ENCODE results near the gene TMEM205. TPM values are rescaled to one million over a fixed set of nuclear protein-coding genes. Genes with fewer than 3 reads are reported as not detected.

TMEM205 gene
- total RNA-seq (48.2 TPM), polyA plus RNA-seq (ENCODE audit: insufficient read depth in 1 of 8, insufficient read length in 8 of 8, low replicate concordance in 1 of 8) (10 to 100 TPM; 40.1 to 53.6 (median 45.5) TPM)
- long read RNA-seq, donor 1, transcript TMEM205-210 (4 exons, 840 nt): minor isoform, 5 of 15 reads
- long read RNA-seq, donor 1, transcript TMEM205-216 (4 exons, 792 nt): major isoform, 6 of 15 reads
- long read RNA-seq, donor 1, partial matches to known transcripts: 0 of 15 reads
- long read RNA-seq, donor 1, other reads (novel, unspliced or antisense): 0 of 15 reads
- long read RNA-seq, donor 2, partial matches to known transcripts: 0 of 2 reads
- long read RNA-seq, donor 2, other reads (novel, unspliced or antisense): 0 of 2 reads
- long read RNA-seq, donor 3, transcript TMEM205-216 (4 exons, 792 nt): major isoform, 13 of 31 reads
- long read RNA-seq, donor 3, transcript TMEM205-201 (3 exons, 1,034 nt): minor isoform, 5 of 31 reads
- long read RNA-seq, donor 3, partial matches to known transcripts: 0 of 31 reads
- long read RNA-seq, donor 3, other reads (novel, unspliced or antisense): 0 of 31 reads
- long read RNA-seq, donor 4, transcript TMEM205-216 (4 exons, 792 nt): major isoform, 8 of 20 reads
- long read RNA-seq, donor 4, partial matches to known transcripts: 0 of 20 reads
- long read RNA-seq, donor 4, other reads (novel, unspliced or antisense): 0 of 20 reads
- long read RNA-seq, donor 5, transcript TMEM205-202 (4 exons, 916 nt): minor isoform, 6 of 50 reads
- long read RNA-seq, donor 5, transcript TMEM205-216 (4 exons, 792 nt): major isoform, 20 of 50 reads
- long read RNA-seq, donor 5, transcript TMEM205-201 (3 exons, 1,034 nt): minor isoform, 5 of 50 reads
- long read RNA-seq, donor 5, transcript TMEM205-210 (4 exons, 840 nt): minor isoform, 8 of 50 reads
- long read RNA-seq, donor 5, partial matches to known transcripts: 0 of 50 reads
- long read RNA-seq, donor 5, other reads (novel, unspliced or antisense): 0 of 50 reads
- long read RNA-seq, donor 6, transcript TMEM205-201 (3 exons, 1,034 nt): minor isoform, 5 of 52 reads
- long read RNA-seq, donor 6, transcript TMEM205-210 (4 exons, 840 nt): minor isoform, 5 of 52 reads
- long read RNA-seq, donor 6, transcript TMEM205-216 (4 exons, 792 nt): major isoform, 29 of 52 reads
- long read RNA-seq, donor 6, partial matches to known transcripts: 0 of 52 reads
- long read RNA-seq, donor 6, other reads (novel, unspliced or antisense): 0 of 52 reads
- long read RNA-seq, donor 7, transcript TMEM205-216 (4 exons, 792 nt): major isoform, 8 of 25 reads
- long read RNA-seq, donor 7, partial matches to known transcripts: 0 of 25 reads
- long read RNA-seq, donor 7, other reads (novel, unspliced or antisense): 0 of 25 reads
- long read RNA-seq, donor 8, transcript TMEM205-216 (4 exons, 792 nt): major isoform, 12 of 21 reads
- long read RNA-seq, donor 8, partial matches to known transcripts: 0 of 21 reads
- long read RNA-seq, donor 8, other reads (novel, unspliced or antisense): 0 of 21 reads
- long read RNA-seq, donor 9, transcript TMEM205-216 (4 exons, 792 nt): major isoform, 10 of 22 reads
- long read RNA-seq, donor 9, partial matches to known transcripts: 0 of 22 reads
- long read RNA-seq, donor 9, other reads (novel, unspliced or antisense): 0 of 22 reads
- long read RNA-seq, donor 10, transcript TMEM205-216 (4 exons, 792 nt): major isoform, 14 of 27 reads
- long read RNA-seq, donor 10, partial matches to known transcripts: 0 of 27 reads
- long read RNA-seq, donor 10, other reads (novel, unspliced or antisense): 0 of 27 reads
- long read RNA-seq, donor 11, transcript TMEM205-216 (4 exons, 792 nt): major isoform, 9 of 23 reads
- long read RNA-seq, donor 11, partial matches to known transcripts: 0 of 23 reads
- long read RNA-seq, donor 11, other reads (novel, unspliced or antisense): 0 of 23 reads

- Histone ChIP-seq H3K27me3 (ENCODE audit: control insufficient read depth, insufficient read depth, low read length) (no peaks in the 10 kb centered on the region), H3K36me3 (ENCODE audit: control insufficient read depth, insufficient read depth, low read length) (peaks cover 15% of the 10 kb centered on the region), H3K4me3 (ENCODE audit: low read length) (peak within 1 kb of the TSS; percentile 87), H3K27ac (ENCODE audit: low read length) (peak within 1 kb of the TSS; percentile 94), H3K9me3 (replicated peaks; ENCODE audit: control insufficient read depth, low read depth, low read length) (peaks cover 7% of the 10 kb centered on the region), H3K4me1 (ENCODE audit: control insufficient read depth, insufficient read depth, low read length) (peaks cover 22% of the 10 kb centered on the region)
- peak; percentile 99 for DNase-seq
- WGBS (ENCODE audit: insufficient coverage): 0% methylated on average over 35 of the region's 50 CpGs
Observed at GRCh38 chr19:11346104-11346940, at the start of gene TMEM205, which contains the start of gene CCDC159. TSS of gene TMEM205 (minus strand) at chr19:11346268. CDS start at chr19:11345619, 649 bp downstream. TSS of gene CCDC159 (plus strand) at chr19:11346519. CDS start at chr19:11346607, 88 bp downstream.

- Histone ChIP-seq H3K4me1 (ENCODE audit: control insufficient read depth, insufficient read depth, low read length) (no peaks in the 10 kb centered on the region), H3K9me3 (replicated peaks; ENCODE audit: control insufficient read depth, low read depth, low read length) (peaks cover 4% of the 10 kb centered on the region), H3K27ac (ENCODE audit: low read length) (no peak overlapping the region), H3K4me3 (ENCODE audit: low read length) (no peak overlapping the region), H3K27me3 (ENCODE audit: control insufficient read depth, insufficient read depth, low read length) (peaks cover 4% of the 10 kb centered on the region), H3K36me3 (ENCODE audit: control insufficient read depth, insufficient read depth, low read length) (no peaks in the 10 kb centered on the region)
- no peak for DNase-seq
- WGBS (ENCODE audit: insufficient coverage): no CpG with 5 or more reads among the region's 4 CpGs
Observed at GRCh38 chr19:11390933-11391680, 45.0 kb upstream of the TMEM205 start.

DNA sequence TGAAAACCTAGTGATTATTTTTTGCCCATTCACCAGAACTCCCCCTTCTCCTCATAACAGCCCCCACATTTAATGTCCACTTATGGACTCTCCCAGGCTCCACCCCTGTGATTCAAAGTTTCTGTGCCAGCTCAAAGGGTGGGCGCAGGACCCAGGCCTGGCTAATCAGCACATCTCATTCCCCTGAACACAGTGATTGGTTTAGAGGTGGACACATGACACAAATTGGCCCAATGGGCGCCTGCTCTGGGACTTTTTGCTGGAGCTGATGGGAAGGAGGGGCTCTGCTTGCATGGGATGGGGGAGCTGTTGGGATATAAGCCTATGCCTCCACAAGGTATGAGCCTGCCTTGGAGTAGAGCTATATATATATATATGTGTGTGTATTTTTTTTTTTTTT lies 44.3 kb upstream of the TMEM205 start:
- Histone ChIP-seq H3K4me1 (ENCODE audit: control insufficient read depth, insufficient read depth, low read length) (no peaks in the 10 kb centered on the region), H3K27ac (ENCODE audit: low read length) (no peak overlapping the region), H3K36me3 (ENCODE audit: control insufficient read depth, insufficient read depth, low read length) (no peaks in the 10 kb centered on the region), H3K9me3 (replicated peaks; ENCODE audit: control insufficient read depth, low read depth, low read length) (peaks cover 4% of the 10 kb centered on the region), H3K4me3 (ENCODE audit: low read length) (no peak overlapping the region), H3K27me3 (ENCODE audit: control insufficient read depth, insufficient read depth, low read length) (peaks cover 4% of the 10 kb centered on the region)
- 80% methylated on average over 1 of the region's 2 CpGs for WGBS (ENCODE audit: insufficient coverage)
- DNase-seq: no peak

DNA sequence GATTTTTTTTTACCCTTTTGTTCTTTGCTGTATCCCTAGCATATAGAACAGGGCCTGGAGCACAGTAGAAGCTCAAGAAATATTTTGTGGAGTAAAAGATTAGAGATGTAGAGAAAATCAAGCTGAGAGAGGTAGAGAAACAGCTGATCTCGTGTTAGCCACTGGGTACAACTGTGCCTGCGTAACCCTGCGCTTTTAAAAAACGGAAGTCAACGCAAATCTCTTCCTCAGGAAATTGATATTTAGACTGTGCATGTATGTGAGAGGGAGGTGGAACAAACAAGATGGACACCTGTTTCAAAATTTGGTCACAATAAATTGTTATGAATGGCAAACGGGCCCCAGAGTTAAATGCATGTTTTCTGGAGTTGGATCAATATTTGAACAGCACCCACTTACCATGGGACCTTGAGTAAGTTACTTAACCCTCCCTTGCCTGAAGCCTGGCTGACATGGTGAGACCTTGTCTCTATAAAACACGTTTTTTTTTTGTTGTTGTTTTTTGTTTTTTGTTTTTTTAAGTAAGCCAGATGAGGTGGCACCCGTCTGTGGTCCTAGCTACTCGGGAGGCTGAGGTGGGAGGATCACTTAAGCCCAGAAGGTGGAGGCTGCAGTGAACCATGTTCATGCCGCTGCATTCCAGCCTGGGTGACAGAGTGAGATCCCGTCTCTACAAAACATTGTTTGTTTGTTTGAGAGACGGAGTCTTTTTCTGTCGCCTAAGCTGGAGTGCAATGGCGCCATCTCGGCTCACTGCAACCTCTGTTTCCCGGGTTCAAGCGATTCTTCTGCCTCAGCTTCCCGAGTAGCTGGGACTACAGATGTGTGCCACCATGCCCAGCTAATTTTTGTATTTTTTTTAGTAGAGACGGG lies 41.3 kb upstream of the TMEM205 start:
- Histone ChIP-seq H3K4me3 (ENCODE audit: low read length) (no peak overlapping the region), H3K27me3 (ENCODE audit: control insufficient read depth, insufficient read depth, low read length) (peaks cover 20% of the 10 kb centered on the region), H3K4me1 (ENCODE audit: control insufficient read depth, insufficient read depth, low read length) (peaks cover 18% of the 10 kb centered on the region), H3K9me3 (replicated peaks; ENCODE audit: control insufficient read depth, low read depth, low read length) (peaks cover 4% of the 10 kb centered on the region), H3K36me3 (ENCODE audit: control insufficient read depth, insufficient read depth, low read length) (no peaks in the 10 kb centered on the region), H3K27ac (ENCODE audit: low read length) (no peak overlapping the region)
- DNase-seq: peak; percentile 53
- 73% methylated on average over 15 of the region's 19 CpGs for WGBS (ENCODE audit: insufficient coverage)

DNA sequence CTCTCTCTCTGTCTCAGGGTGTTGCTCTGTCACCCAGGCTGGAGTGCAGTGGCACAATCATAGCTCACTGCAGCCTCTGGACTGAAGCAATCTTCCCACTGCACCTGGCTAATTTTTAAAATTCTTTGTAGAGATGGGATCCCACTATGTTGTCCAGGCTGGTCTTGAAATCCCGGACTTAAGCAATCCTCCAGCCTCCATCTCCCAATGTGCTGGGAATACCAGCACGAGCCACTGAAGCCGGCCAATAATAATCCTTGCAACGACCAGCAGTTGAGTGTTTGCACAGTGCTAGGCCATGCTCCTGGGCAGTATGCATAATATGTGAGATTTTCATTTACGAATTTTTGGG lies 38.7 kb upstream of the TMEM205 start:
- DNase-seq: no peak
- WGBS (ENCODE audit: insufficient coverage): 43% methylated on average over 1 of the region's 5 CpGs

DNA sequence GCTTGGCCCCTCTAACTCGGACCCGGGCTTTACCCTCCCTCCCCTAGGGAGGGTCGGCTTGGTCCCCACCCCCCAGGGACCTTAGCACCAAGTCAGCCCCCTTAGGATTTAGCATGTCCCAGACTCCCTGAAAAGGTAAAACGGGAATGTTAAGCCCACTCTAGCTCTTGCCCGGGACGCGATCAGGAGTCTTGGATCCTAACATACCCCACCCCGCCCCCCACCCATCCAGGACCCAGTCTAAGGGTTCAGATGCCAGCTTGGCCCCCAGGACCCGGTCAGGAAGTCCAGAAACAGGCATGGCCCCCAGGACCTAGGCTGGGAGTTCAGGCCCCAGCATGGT lies 37.6 kb upstream of the TMEM205 start:
- Histone ChIP-seq H3K4me1 (ENCODE audit: control insufficient read depth, insufficient read depth, low read length) (peaks cover 32% of the 10 kb centered on the region), H3K27me3 (ENCODE audit: control insufficient read depth, insufficient read depth, low read length) (peaks cover 32% of the 10 kb centered on the region), H3K9me3 (replicated peaks; ENCODE audit: control insufficient read depth, low read depth, low read length) (no peaks in the 10 kb centered on the region), H3K36me3 (ENCODE audit: control insufficient read depth, insufficient read depth, low read length) (no peaks in the 10 kb centered on the region), H3K4me3 (ENCODE audit: low read length) (peak overlapping the region; percentile 36), H3K27ac (ENCODE audit: low read length) (no peak overlapping the region)
- no peak for DNase-seq
- 0% methylated on average over 9 of the region's 9 CpGs for WGBS (ENCODE audit: insufficient coverage)

More for the DNA sequence above, 38.7 kb upstream of the TMEM205 start:
- Histone ChIP-seq H3K4me1 (ENCODE audit: control insufficient read depth, insufficient read depth, low read length) (peaks cover 32% of the 10 kb centered on the region), H3K36me3 (ENCODE audit: control insufficient read depth, insufficient read depth, low read length) (no peaks in the 10 kb centered on the region), H3K27ac (ENCODE audit: low read length) (no peak overlapping the region), H3K9me3 (replicated peaks; ENCODE audit: control insufficient read depth, low read depth, low read length) (no peaks in the 10 kb centered on the region), H3K27me3 (ENCODE audit: control insufficient read depth, insufficient read depth, low read length) (peaks cover 32% of the 10 kb centered on the region), H3K4me3 (ENCODE audit: low read length) (no peak overlapping the region)

- peaks cover 32% of the 10 kb centered on the region for H3K4me1 ChIP-seq (ENCODE audit: control insufficient read depth, insufficient read depth, low read length)
- under 1% methylated on average over 57 of the region's 65 CpGs for WGBS (ENCODE audit: insufficient coverage)
- H3K4me3 ChIP-seq (ENCODE audit: low read length): peak overlapping the region; percentile 36
- peaks cover under 1% of the 10 kb centered on the region for H3K36me3 ChIP-seq (ENCODE audit: control insufficient read depth, insufficient read depth, low read length)
- H3K27me3 ChIP-seq (ENCODE audit: control insufficient read depth, insufficient read depth, low read length): peaks cover 32% of the 10 kb centered on the region
- DNase-seq: peak; percentile 39
- H3K9me3 ChIP-seq (replicated peaks; ENCODE audit: control insufficient read depth, low read depth, low read length): no peaks in the 10 kb centered on the region
- no peak overlapping the region for H3K27ac ChIP-seq (ENCODE audit: low read length)
Observed at GRCh38 chr19:11382898-11383705, 37.0 kb upstream of the TMEM205 start.

Data from muscle of leg (tissue), 16 donors.